ENCODE results near the gene HLA-DMB.
A peak's percentile ranks its signal among the peaks of the same experiment; 100 is the strongest.

DNA sequence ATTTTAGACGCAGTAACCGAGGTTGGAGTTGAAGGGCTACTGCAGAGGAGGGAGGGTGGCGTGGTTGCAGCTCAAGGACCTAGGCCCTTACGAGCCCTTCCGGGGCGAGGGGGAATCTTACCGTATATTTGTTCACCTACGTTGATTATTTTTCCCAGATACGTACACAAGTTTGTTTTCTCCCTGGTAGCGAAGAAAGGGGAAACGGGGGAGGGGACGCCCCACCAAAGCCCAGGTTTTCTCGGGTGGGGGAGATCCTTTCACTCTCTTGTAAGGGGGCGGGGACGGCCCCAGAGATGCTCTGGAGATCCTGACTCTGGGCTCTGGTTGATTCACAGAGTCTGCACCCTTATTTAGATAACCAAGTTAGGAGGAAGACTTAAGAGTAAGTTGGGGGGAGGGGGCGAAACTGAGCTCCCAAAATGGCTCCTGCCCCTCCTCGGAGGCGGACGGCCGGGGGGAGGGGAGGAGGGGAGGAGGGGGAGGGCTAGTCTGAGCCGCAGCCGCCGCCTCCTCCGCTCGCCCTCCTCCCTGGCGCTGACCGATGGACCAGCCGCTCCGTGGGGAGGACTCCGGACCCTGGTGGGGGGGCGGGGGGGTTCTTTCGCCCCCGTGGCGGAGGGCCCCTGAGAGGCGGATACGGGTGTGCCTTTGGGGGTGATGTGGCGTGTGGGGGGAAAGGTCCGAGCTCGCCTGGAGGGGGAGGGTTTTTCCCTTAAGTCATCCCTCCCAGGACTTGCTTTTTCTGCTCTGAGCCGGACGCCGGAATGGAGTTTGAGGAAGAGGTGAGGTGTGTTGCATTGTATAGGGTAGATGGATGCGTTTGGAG lies 29.8 kb upstream of the HLA-DMB start:
- TF ChIP-seq, protein P1, sequence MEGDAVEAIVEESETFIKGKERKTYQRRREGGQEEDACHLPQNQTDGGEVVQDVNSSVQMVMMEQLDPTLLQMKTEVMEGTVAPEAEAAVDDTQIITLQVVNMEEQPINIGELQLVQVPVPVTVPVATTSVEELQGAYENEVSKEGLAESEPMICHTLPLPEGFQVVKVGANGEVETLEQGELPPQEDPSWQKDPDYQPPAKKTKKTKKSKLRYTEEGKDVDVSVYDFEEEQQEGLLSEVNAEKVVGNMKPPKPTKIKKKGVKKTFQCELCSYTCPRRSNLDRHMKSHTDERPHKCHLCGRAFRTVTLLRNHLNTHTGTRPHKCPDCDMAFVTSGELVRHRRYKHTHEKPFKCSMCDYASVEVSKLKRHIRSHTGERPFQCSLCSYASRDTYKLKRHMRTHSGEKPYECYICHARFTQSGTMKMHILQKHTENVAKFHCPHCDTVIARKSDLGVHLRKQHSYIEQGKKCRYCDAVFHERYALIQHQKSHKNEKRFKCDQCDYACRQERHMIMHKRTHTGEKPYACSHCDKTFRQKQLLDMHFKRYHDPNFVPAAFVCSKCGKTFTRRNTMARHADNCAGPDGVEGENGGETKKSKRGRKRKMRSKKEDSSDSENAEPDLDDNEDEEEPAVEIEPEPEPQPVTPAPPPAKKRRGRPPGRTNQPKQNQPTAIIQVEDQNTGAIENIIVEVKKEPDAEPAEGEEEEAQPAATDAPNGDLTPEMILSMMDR (IDR thresholded peaks at IDR 0.05), result no peak
- TF ChIP-seq POLR2AphosphoS5 (IDR thresholded peaks at IDR 0.05), result peak in 1 of 2 donors; percentile 52

Data from esophagus muscularis mucosa (tissue), 3 donors.